Measurements from ENCODE around the gene TRPM3.

- TF ChIP-seq ZNF639 (tag by site-specific recombination; IDR thresholded peaks at IDR 0.05) (no peak), ZNF785 (tag by site-specific recombination; IDR thresholded peaks at IDR 0.05) (no peak), REST (tag by site-specific recombination; IDR thresholded peaks at IDR 0.05) (no peak), ZBTB7A (tag by site-specific recombination; IDR thresholded peaks at IDR 0.05; ENCODE audit: low read depth) (no peak)
- TF ChIP-seq, protein P1, sequence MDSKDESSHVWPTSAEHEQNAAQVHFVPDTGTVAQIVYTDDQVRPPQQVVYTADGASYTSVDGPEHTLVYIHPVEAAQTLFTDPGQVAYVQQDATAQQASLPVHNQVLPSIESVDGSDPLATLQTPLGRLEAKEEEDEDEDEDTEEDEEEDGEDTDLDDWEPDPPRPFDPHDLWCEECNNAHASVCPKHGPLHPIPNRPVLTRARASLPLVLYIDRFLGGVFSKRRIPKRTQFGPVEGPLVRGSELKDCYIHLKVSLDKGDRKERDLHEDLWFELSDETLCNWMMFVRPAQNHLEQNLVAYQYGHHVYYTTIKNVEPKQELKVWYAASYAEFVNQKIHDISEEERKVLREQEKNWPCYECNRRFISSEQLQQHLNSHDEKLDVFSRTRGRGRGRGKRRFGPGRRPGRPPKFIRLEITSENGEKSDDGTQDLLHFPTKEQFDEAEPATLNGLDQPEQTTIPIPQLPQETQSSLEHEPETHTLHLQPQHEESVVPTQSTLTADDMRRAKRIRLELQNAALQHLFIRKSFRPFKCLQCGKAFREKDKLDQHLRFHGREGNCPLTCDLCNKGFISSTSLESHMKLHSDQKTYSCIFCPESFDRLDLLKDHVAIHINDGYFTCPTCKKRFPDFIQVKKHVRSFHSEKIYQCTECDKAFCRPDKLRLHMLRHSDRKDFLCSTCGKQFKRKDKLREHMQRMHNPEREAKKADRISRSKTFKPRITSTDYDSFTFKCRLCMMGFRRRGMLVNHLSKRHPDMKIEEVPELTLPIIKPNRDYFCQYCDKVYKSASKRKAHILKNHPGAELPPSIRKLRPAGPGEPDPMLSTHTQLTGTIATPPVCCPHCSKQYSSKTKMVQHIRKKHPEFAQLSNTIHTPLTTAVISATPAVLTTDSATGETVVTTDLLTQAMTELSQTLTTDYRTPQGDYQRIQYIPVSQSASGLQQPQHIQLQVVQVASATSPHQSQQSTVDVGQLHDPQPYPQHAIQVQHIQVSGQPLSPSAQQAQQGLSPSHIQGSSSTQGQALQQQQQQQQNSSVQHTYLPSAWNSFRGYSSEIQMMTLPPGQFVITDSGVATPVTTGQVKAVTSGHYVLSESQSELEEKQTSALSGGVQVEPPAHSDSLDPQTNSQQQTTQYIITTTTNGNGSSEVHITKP (tag by site-specific recombination; IDR thresholded peaks at IDR 0.05) = no peak
- TF ChIP-seq, protein P2, sequence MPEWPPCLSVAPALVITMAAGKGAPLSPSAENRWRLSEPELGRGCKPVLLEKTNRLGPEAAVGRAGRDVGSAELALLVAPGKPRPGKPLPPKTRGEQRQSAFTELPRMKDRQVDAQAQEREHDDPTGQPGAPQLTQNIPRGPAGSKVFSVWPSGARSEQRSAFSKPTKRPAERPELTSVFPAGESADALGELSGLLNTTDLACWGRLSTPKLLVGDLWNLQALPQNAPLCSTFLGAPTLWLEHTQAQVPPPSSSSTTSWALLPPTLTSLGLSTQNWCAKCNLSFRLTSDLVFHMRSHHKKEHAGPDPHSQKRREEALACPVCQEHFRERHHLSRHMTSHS (tag by site-specific recombination; IDR thresholded peaks at IDR 0.05) = no peak
- TF ChIP-seq, protein P3, sequence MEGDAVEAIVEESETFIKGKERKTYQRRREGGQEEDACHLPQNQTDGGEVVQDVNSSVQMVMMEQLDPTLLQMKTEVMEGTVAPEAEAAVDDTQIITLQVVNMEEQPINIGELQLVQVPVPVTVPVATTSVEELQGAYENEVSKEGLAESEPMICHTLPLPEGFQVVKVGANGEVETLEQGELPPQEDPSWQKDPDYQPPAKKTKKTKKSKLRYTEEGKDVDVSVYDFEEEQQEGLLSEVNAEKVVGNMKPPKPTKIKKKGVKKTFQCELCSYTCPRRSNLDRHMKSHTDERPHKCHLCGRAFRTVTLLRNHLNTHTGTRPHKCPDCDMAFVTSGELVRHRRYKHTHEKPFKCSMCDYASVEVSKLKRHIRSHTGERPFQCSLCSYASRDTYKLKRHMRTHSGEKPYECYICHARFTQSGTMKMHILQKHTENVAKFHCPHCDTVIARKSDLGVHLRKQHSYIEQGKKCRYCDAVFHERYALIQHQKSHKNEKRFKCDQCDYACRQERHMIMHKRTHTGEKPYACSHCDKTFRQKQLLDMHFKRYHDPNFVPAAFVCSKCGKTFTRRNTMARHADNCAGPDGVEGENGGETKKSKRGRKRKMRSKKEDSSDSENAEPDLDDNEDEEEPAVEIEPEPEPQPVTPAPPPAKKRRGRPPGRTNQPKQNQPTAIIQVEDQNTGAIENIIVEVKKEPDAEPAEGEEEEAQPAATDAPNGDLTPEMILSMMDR (tag by site-specific recombination; IDR thresholded peaks at IDR 0.05) = no peak
Measured at GRCh38 chr9:70588999-70589398, 532.4 kb downstream of the TRPM3 start.
